HepG2 (cell line): ENCODE results near the gene NNMT. TPM values are rescaled to one million over a fixed set of nuclear protein-coding genes. Genes with fewer than 3 reads are reported as not detected.

Source experiments
- BORCS8-MEF2B ChIP-seq: sonication (generic); formaldehyde crosslinking; IDR thresholded peaks from 2 replicates; pipeline ENCODE4 v1.8.0; 2022; ENCODE audit warnings: mild to moderate bottlenecking, missing genetic modification reagents
- CENPX ChIP-seq: sonication (generic); formaldehyde crosslinking; IDR thresholded peaks from 2 replicates; pipeline ENCODE4 v1.9.0; 2021; ENCODE audit warnings: mild to moderate bottlenecking, missing genetic modification reagents, moderate library complexity
- DBP ChIP-seq: sonication (generic); formaldehyde crosslinking; IDR thresholded peaks from 2 replicates; pipeline ENCODE4 v1.4.0; 2020; ENCODE audit warnings: missing genetic modification reagents; ENCODE audit errors: not compliant biosample characterization
- DPF2 ChIP-seq: sonication (generic); formaldehyde crosslinking; IDR thresholded peaks from 2 replicates; pipeline ENCODE4 v1.4.0; 2020; ENCODE audit warnings: mild to moderate bottlenecking, low read depth, missing genetic modification reagents, borderline replicate concordance
- ELF4 ChIP-seq: sonication (generic); formaldehyde crosslinking; IDR thresholded peaks from 2 replicates; pipeline ENCODE4 v1.5.0; 2020; ENCODE audit warnings: missing genetic modification reagents, mild to moderate bottlenecking, moderate library complexity, borderline replicate concordance
- GABPA ChIP-seq, 2 experiments: IDR thresholded peaks; 2 replicates each; pipeline ENCODE4 v1.6.1; 2011 to 2016; ENCODE audit warnings: low read depth in 2 of 2, low read length in 1 of 2, missing biosample characterization in 1 of 2, missing genetic modification characterization in 1 of 2
- HDAC1 ChIP-seq: sonication (generic); formaldehyde crosslinking; IDR thresholded peaks from 2 replicates; pipeline ENCODE4 v1.5.1; 2020; ENCODE audit warnings: mild to moderate bottlenecking, missing genetic modification reagents
- HOXA9 ChIP-seq: sonication (generic); formaldehyde crosslinking; IDR thresholded peaks from 2 replicates; pipeline ENCODE4 v1.8.1; 2022; ENCODE audit warnings: missing genetic modification reagents, mild to moderate bottlenecking, moderate library complexity, borderline replicate concordance
- PBX2 ChIP-seq: IDR thresholded peaks from 2 replicates; pipeline ENCODE4 v1.6.1; 2016; ENCODE audit warnings: control low read depth
- PRPF4 ChIP-seq: fragments of 200-400 bp; formaldehyde crosslinking; IDR thresholded peaks from 2 replicates; pipeline ENCODE4 v1.6.1; 2016; ENCODE audit warnings: low read length, low read depth; ENCODE audit not compliant: poor library complexity, severe bottlenecking
- RARG ChIP-seq: sonication (generic); formaldehyde crosslinking; IDR thresholded peaks from 2 replicates; pipeline ENCODE4 v1.4.0; 2020; ENCODE audit warnings: low read depth, mild to moderate bottlenecking, missing genetic modification reagents
- RBAK ChIP-seq: sonication (generic); formaldehyde crosslinking; IDR thresholded peaks from 2 replicates; pipeline ENCODE4 v1.5.1; 2020; ENCODE audit warnings: mild to moderate bottlenecking, missing genetic modification reagents
- RBFOX2 ChIP-seq: fragments of 200-400 bp; formaldehyde crosslinking; IDR thresholded peaks from 2 replicates; pipeline ENCODE4 v1.6.1; 2017; ENCODE audit warnings: low read depth, mild to moderate bottlenecking, low read length
- SALL2 ChIP-seq: sonication (generic); formaldehyde crosslinking; IDR thresholded peaks from 2 replicates; pipeline ENCODE4 v1.8.1; 2023; ENCODE audit warnings: mild to moderate bottlenecking, missing genetic modification reagents, inconsistent platforms
- SIN3B ChIP-seq: fragments of 150-350 bp; IDR thresholded peaks from 2 replicates; pipeline ENCODE4 v1.6.1; 2014; ENCODE audit warnings: low read length
- TARDBP ChIP-seq: sonication (generic); formaldehyde crosslinking; IDR thresholded peaks from 2 replicates; pipeline ENCODE4 v1.8.0; 2022; ENCODE audit warnings: mild to moderate bottlenecking, missing genetic modification reagents
- TFDP1 ChIP-seq: IDR thresholded peaks from 2 replicates; pipeline ENCODE4 v1.6.1; 2016; ENCODE audit warnings: missing compliant biosample characterization, missing genetic modification reagents, borderline replicate concordance
- ZEB1 ChIP-seq: IDR thresholded peaks from 2 replicates; pipeline ENCODE4 v1.6.1; 2012; ENCODE audit warnings: mild to moderate bottlenecking, low read depth, inconsistent platforms; ENCODE audit not compliant: insufficient replicate concordance
- ZNF441 ChIP-seq: sonication (generic); formaldehyde crosslinking; IDR thresholded peaks from 2 replicates; pipeline ENCODE4 v1.7.0; 2021; ENCODE audit warnings: missing genetic modification reagents, borderline replicate concordance
- ZNF460 ChIP-seq: sonication (generic); formaldehyde crosslinking; IDR thresholded peaks from 2 replicates; pipeline ENCODE4 v1.5.1; 2020; ENCODE audit warnings: missing genetic modification reagents, mild to moderate bottlenecking, borderline replicate concordance
- ZNF609 ChIP-seq: sonication (generic); formaldehyde crosslinking; IDR thresholded peaks from 2 replicates; pipeline ENCODE4 v1.4.0; 2020; ENCODE audit warnings: mild to moderate bottlenecking, missing genetic modification reagents, borderline replicate concordance
- ZNF747 ChIP-seq: sonication (generic); formaldehyde crosslinking; IDR thresholded peaks from 2 replicates; pipeline ENCODE4 v1.8.1; 2023; ENCODE audit warnings: missing genetic modification reagents, mild to moderate bottlenecking, borderline replicate concordance
- polyA plus RNA-seq, 8 experiments: library from polyadenylated mRNA; depleted of rRNA in 3 of 8; stranded (reverse) in 7 of 8; unstranded in 1 of 8; fragments of >200 nt; fragmentation: Illumina TruSeq in 4 of 8; extraction: Trizol in 4 of 8; gene quantifications; 2 replicates each; pipeline versions ENCODE4 v1.2.1 to v1.2.3, GENCODE V29; 2011 to 2016; ENCODE audit warnings: low read depth in 4 of 8, missing spikeins in 1 of 8, mixed read lengths in 1 of 8; ENCODE audit not compliant: insufficient read depth in 1 of 8
- total RNA-seq, 5 experiments: library from RNA; depleted of rRNA; stranded (reverse); fragments of >200 nt; fragmentation: Illumina TruSeq; extraction: Trizol; gene quantifications; 2 replicates each; pipeline ENCODE4 v1.2.3, GENCODE V29; 2016; ENCODE audit warnings: low read depth in 1 of 5

NNMT gene
- total and polyA plus RNA-seq, 2 of the 13 experiments (the other 11 are each of a cell fraction or from before 2014, with no cell fraction given), result 0.13 TPM; not detected in 1

- TF ChIP-seq DBP (CRISPR knock-in tag) (no peak), HDAC1 (peak; percentile 60), ELF4 (CRISPR knock-in tag) (no peak), SALL2 (CRISPR knock-in tag) (no peak), SIN3B (no peak), ZNF609 (CRISPR knock-in tag) (peak; percentile 99), ZNF441 (CRISPR knock-in tag) (no peak), RBAK (CRISPR knock-in tag) (no peak), BORCS8-MEF2B (no peak), TARDBP (CRISPR knock-in tag) (peak; percentile 78; the same call in 1 of the 2 replicates), HOXA9 (no peak), PRPF4 (no peak), RBFOX2 (no peak), ZEB1 (peak; percentile 31), DPF2 (no peak), PBX2 (CRISPR knock-in tag) (0 out of 2 replicates have a peak, but pooled peaks have one; percentile 13), CENPX (CRISPR knock-in tag) (no peak), ZNF460 (CRISPR knock-in tag) (no peak), ZNF747 (no peak), RARG (CRISPR knock-in tag) (no peak), TFDP1 (CRISPR knock-in tag) (no peak), GABPA (IDR thresholded peaks at IDR 0.05; ENCODE audit: low read depth, low read length) (no peak), GABPA (CRISPR knock-in tag; IDR thresholded peaks at IDR 0.05; ENCODE audit: low read depth) (peak; percentile 57)
Measured at GRCh38 chr11:114315749-114316368, 19.7 kb downstream of the NNMT start (continued).
